SK-N-SH (cell line): ENCODE results near the gene PPEF1. TPM values are rescaled to one million over a fixed set of nuclear protein-coding genes. Genes with fewer than 3 reads are reported as not detected.

ENCODE experiments used
- CTCF ChIA-PET: fragments of 300-600, 350-600 bp; formaldehyde crosslinking; extraction: SDS; loops from one replicate; lab custom pipeline; 2021; lab: Yijun Ruan, JAX
- POLR2A ChIA-PET: fragments of 350-600 bp; sonication (Branson Sonifier 250); formaldehyde crosslinking; extraction: SDS; loops from one replicate; lab custom pipeline; 2020; ENCODE audit warnings: antibody characterized with exemption, inconsistent platforms; lab: Yijun Ruan, JAX
- DNase-seq: peaks from one replicate; pipeline ENCODE4 v3.0.0; 2012
- H2AFZ ChIP-seq: fragments of 200-600 bp; sonication (generic); 2 replicates; pipeline ENCODE4 v1.8.1; 2016; ENCODE audit warnings: antibody characterized with exemption, mild to moderate bottlenecking, low read depth
- H3F3A ChIP-seq: fragments of 200-600 bp; sonication (generic); replicated peaks from 2 replicates; pipeline ENCODE3; 2016; ENCODE audit warnings: antibody characterized with exemption, mild to moderate bottlenecking; ENCODE audit not compliant: insufficient read depth
- H3K27ac ChIP-seq, 2 experiments: fragments of 200-500 bp in 1 of 2; fragments of 200-600 bp in 1 of 2; sonication (Bioruptor generic) in 1 of 2; sonication (generic), shearing (Covaris generic) in 1 of 2; 2 replicates each; pipeline versions ENCODE4 v1.5.1 to v1.6.1; 2014 to 2016; ENCODE audit warnings: low read depth in 2 of 2, inconsistent platforms in 1 of 2, low read length in 1 of 2, mild to moderate bottlenecking in 1 of 2, mixed read lengths in 1 of 2
- H3K27me3 ChIP-seq: fragments of 200-600 bp; sonication (generic), shearing (Covaris generic); 2 replicates; pipeline ENCODE4 v1.6.1; 2016; ENCODE audit warnings: mixed run types; ENCODE audit not compliant: insufficient read depth
- H3K36me3 ChIP-seq, 2 experiments: fragments of 200-500 bp in 1 of 2; fragments of 200-600 bp in 1 of 2; sonication (Bioruptor generic) in 1 of 2; sonication (generic) in 1 of 2; replicated peaks in 1 of 2; 2 replicates each; pipeline versions ENCODE3 to v1.5.1; 2014 to 2016; ENCODE audit warnings: low read length in 1 of 2, mild to moderate bottlenecking in 1 of 2; ENCODE audit not compliant: insufficient read depth in 2 of 2, control insufficient read depth in 1 of 2
- H3K4me1 ChIP-seq, 2 experiments: fragments of 200-500 bp in 1 of 2; fragments of 200-600 bp in 1 of 2; sonication (Bioruptor generic) in 1 of 2; sonication (generic), shearing (Covaris generic) in 1 of 2; 2 replicates each; pipeline versions ENCODE4 v1.5.1 to v1.6.1; 2014 to 2016; ENCODE audit warnings: low read depth in 1 of 2, low read length in 1 of 2, mixed run types in 1 of 2; ENCODE audit not compliant: insufficient read depth in 2 of 2, control insufficient read depth in 1 of 2
- H3K4me2 ChIP-seq: fragments of 200-600 bp; sonication (generic), shearing (Covaris generic); 2 replicates; pipeline ENCODE4 v1.6.1; 2017; ENCODE audit warnings: mixed run types
- H3K4me3 ChIP-seq, 2 experiments: fragments of 200-500 bp in 1 of 2; fragments of 200-600 bp in 1 of 2; sonication (Bioruptor generic) in 1 of 2; sonication (generic), shearing (Covaris generic) in 1 of 2; 2 replicates each; pipeline versions ENCODE4 v1.5.1 to v1.8.1; 2014 to 2016; ENCODE audit warnings: low read depth in 2 of 2, inconsistent platforms in 1 of 2, low read length in 1 of 2, mild to moderate bottlenecking in 1 of 2, mixed read lengths in 1 of 2, moderate library complexity in 1 of 2
- H3K79me2 ChIP-seq: fragments of 200-600 bp; sonication (generic); 2 replicates; pipeline ENCODE4 v1.8.1; 2017; ENCODE audit warnings: mild to moderate bottlenecking; ENCODE audit not compliant: insufficient read depth
- H3K9ac ChIP-seq: fragments of 200-600 bp; sonication (generic); 2 replicates; pipeline ENCODE4 v1.6.1; 2017; ENCODE audit warnings: mixed run types
- H3K9me2 ChIP-seq: fragments of 200-600 bp; sonication (generic); 2 replicates; pipeline ENCODE4 v1.6.1; 2017; ENCODE audit warnings: mixed run types
- H3K9me3 ChIP-seq: fragments of 200-600 bp; sonication (generic); 2 replicates; pipeline ENCODE4 v1.6.1; 2017; ENCODE audit warnings: mixed run types, mild to moderate bottlenecking, moderate library complexity
- H4K20me1 ChIP-seq: fragments of 200-600 bp; sonication (generic); 2 replicates; pipeline ENCODE4 v1.6.1; 2017; ENCODE audit warnings: mild to moderate bottlenecking, mixed run types; ENCODE audit not compliant: insufficient read depth
- ELF1 ChIP-seq: IDR thresholded peaks from 2 replicates; pipeline ENCODE4 v1.4.0; 2012
- EZH2phosphoT487 ChIP-seq: fragments of 200-600 bp; sonication (generic); IDR thresholded peaks from 2 replicates; pipeline ENCODE4 v1.6.1; 2017; ENCODE audit warnings: low read depth, mixed run types, mild to moderate bottlenecking, antibody characterized with exemption, moderate library complexity, borderline replicate concordance
- FOXM1 ChIP-seq: IDR thresholded peaks from 2 replicates; pipeline ENCODE4 v1.4.0; 2012; ENCODE audit warnings: low read depth, mild to moderate bottlenecking
- GABPA ChIP-seq: IDR thresholded peaks from 2 replicates; pipeline ENCODE4 v1.4.0; 2012; ENCODE audit warnings: low read depth, mild to moderate bottlenecking
- JUND ChIP-seq: IDR thresholded peaks from 2 replicates; pipeline ENCODE4 v1.4.0; 2012
- MXI1 ChIP-seq: IDR thresholded peaks from 2 replicates; pipeline ENCODE4 v1.6.1; 2012; ENCODE audit warnings: mild to moderate bottlenecking, low read depth, low read length, improper control_type of control experiment
- NFIC ChIP-seq: IDR thresholded peaks from 2 replicates; pipeline ENCODE4 v1.4.0; 2012; ENCODE audit warnings: borderline replicate concordance
- NRF1 ChIP-seq: IDR thresholded peaks from 2 replicates; pipeline ENCODE4 v1.6.1; 2012; ENCODE audit warnings: low read depth, mild to moderate bottlenecking, low read length
- POLR2AphosphoS5 ChIP-seq: IDR thresholded peaks from 2 replicates; pipeline ENCODE4 v1.6.1; 2012; ENCODE audit warnings: low read depth, low read length
- RAD21 ChIP-seq: IDR thresholded peaks from 2 replicates; pipeline ENCODE4 v1.6.1; 2012; ENCODE audit warnings: mild to moderate bottlenecking, low read length
- RXRA ChIP-seq: IDR thresholded peaks from 2 replicates; pipeline ENCODE4 v1.4.0; 2012; ENCODE audit warnings: low read depth, mild to moderate bottlenecking, borderline replicate concordance
- WGBS: methylation state at CpG from one replicate; pipeline ENCODE4 v1.1.6; 2017; ENCODE audit warnings: low lambda C conversion rate; 5-methylcytosine and 5-hydroxymethylcytosine counted together
- polyA plus RNA-seq, 3 experiments: library from polyadenylated mRNA; depleted of rRNA; stranded (reverse); fragments of >200 nt; gene quantifications; 2 replicates each; pipeline ENCODE4 v1.2.3, GENCODE V29; 2012
- TF ChIP-seq, protein P1 (sequence below): IDR thresholded peaks from 2 replicates; pipeline ENCODE4 v1.4.0; 2012; ENCODE audit warnings: low read depth, borderline replicate concordance
- TF ChIP-seq, protein P2 (sequence below): fragments of 150-350 bp; IDR thresholded peaks from 2 replicates; pipeline ENCODE4 v1.6.1; 2017; ENCODE audit warnings: antibody characterized with exemption, low read length, low read depth, borderline replicate concordance
- TF ChIP-seq, protein P3 (sequence below): fragments of 200-600 bp; sonication (generic); IDR thresholded peaks from 2 replicates; pipeline ENCODE4 v1.6.1; 2017; ENCODE audit warnings: antibody characterized with exemption, mild to moderate bottlenecking, moderate library complexity
- TF ChIP-seq, protein P4 (sequence below): IDR thresholded peaks from 2 replicates; pipeline ENCODE4; 2012
- TF ChIP-seq, protein P5 (sequence below): IDR thresholded peaks from 2 replicates; pipeline ENCODE4 v1.6.1; 2012; ENCODE audit warnings: mild to moderate bottlenecking, low read depth, low read length, moderate library complexity

Gene PPEF1
- polyA plus RNA-seq, 1 of the 3 experiments (the other 2 are of a cell fraction), result 0.16 TPM

DNA sequence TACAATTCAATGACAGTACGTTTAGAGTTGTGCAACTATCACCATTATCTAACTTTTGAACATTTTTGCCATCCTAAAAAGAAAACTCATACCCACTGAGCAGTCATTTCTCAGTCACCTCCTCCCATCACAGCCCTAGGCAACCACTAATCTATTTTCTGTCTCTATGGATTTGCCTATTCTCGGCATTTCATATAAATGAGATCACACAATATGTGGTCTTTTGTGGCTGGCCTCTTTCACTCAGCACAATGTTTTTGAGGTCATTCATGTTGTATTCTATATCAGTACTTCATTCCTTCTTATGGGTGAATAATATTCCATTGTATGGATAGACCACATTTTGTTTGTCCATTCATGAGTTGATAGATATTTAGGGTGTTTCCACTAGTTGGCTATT is 103.0 kb downstream of the PPEF1 start:
- Histone ChIP-seq H3K9me3 (no peaks in the 10 kb centered on the region), H3K36me3 (no peaks in the 10 kb centered on the region), H3K9ac (no peak overlapping the region), H2AFZ (no peak overlapping the region), H3K27me3 (no peaks in the 10 kb centered on the region), H3K27ac (no peak overlapping the region), H3K79me2 (no peaks in the 10 kb centered on the region), H3K4me2 (no peak overlapping the region), H4K20me1 (no peaks in the 10 kb centered on the region), H3F3A (no peaks in the 10 kb centered on the region), H3K4me1 (no peaks in the 10 kb centered on the region), H3K9me2 (no peaks in the 10 kb centered on the region), H3K4me3 (no peak overlapping the region)
- POLR2A ChIA-PET, result no interaction called here
- WGBS, result 39% methylated on average over 2 of the region's 2 CpGs
- CTCF ChIA-PET, result interaction anchor here (0.7 kb wide), 1 partner anchor 13 kb away, joined by 4 read pairs; no protein-coding TSS in a partner anchor
- TF ChIP-seq JUND (no peak), MXI1 (no peak)
- TF ChIP-seq, protein P1, sequence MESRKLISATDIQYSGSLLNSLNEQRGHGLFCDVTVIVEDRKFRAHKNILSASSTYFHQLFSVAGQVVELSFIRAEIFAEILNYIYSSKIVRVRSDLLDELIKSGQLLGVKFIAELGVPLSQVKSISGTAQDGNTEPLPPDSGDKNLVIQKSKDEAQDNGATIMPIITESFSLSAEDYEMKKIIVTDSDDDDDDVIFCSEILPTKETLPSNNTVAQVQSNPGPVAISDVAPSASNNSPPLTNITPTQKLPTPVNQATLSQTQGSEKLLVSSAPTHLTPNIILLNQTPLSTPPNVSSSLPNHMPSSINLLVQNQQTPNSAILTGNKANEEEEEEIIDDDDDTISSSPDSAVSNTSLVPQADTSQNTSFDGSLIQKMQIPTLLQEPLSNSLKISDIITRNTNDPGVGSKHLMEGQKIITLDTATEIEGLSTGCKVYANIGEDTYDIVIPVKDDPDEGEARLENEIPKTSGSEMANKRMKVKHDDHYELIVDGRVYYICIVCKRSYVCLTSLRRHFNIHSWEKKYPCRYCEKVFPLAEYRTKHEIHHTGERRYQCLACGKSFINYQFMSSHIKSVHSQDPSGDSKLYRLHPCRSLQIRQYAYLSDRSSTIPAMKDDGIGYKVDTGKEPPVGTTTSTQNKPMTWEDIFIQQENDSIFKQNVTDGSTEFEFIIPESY, result no peak
- TF ChIP-seq, protein P2, sequence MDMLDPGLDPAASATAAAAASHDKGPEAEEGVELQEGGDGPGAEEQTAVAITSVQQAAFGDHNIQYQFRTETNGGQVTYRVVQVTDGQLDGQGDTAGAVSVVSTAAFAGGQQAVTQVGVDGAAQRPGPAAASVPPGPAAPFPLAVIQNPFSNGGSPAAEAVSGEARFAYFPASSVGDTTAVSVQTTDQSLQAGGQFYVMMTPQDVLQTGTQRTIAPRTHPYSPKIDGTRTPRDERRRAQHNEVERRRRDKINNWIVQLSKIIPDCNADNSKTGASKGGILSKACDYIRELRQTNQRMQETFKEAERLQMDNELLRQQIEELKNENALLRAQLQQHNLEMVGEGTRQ, result no peak
- TF ChIP-seq, protein P3, sequence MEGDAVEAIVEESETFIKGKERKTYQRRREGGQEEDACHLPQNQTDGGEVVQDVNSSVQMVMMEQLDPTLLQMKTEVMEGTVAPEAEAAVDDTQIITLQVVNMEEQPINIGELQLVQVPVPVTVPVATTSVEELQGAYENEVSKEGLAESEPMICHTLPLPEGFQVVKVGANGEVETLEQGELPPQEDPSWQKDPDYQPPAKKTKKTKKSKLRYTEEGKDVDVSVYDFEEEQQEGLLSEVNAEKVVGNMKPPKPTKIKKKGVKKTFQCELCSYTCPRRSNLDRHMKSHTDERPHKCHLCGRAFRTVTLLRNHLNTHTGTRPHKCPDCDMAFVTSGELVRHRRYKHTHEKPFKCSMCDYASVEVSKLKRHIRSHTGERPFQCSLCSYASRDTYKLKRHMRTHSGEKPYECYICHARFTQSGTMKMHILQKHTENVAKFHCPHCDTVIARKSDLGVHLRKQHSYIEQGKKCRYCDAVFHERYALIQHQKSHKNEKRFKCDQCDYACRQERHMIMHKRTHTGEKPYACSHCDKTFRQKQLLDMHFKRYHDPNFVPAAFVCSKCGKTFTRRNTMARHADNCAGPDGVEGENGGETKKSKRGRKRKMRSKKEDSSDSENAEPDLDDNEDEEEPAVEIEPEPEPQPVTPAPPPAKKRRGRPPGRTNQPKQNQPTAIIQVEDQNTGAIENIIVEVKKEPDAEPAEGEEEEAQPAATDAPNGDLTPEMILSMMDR, result no peak
- no peak for DNase-seq

DNA sequence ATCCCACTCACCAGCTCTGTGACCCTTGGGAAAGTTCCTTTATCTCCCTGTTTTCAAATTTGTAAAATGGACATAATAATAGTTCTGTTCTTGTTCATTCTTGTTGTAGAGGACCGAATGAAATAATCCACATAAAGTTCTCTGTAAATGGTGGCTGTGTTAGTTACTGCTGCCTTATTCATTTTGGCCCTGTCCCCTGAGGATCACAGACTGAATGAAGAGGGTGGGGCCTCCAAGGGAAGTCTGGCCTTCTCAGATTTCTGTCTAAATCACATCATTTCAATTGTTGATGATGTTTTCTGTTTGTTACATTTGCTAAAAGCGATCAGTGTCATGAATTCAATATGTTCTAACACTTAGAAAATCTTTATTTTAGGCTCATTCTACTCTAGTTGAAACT is 117.9 kb downstream of the PPEF1 start:
- no peaks in the 10 kb centered on the region for H3K79me2 ChIP-seq
- DNase-seq, result no peak
- CTCF ChIA-PET, result no interaction called here
- no peaks in the 10 kb centered on the region for H3F3A ChIP-seq
- no peaks in the 10 kb centered on the region for H3K27me3 ChIP-seq
- H2AFZ ChIP-seq, result no peak overlapping the region
- H3K9ac ChIP-seq, result no peak overlapping the region
- 55% methylated on average over 2 of the region's 2 CpGs for WGBS
- POLR2A ChIA-PET, result no interaction called here
- no peaks in the 10 kb centered on the region for H4K20me1 ChIP-seq
- no peak overlapping the region for H3K27ac ChIP-seq
- no peaks in the 10 kb centered on the region for H3K9me2 ChIP-seq
- no peak overlapping the region for H3K4me2 ChIP-seq
- H3K4me1 ChIP-seq, result no peaks in the 10 kb centered on the region
- H3K4me3 ChIP-seq, result no peak overlapping the region
- no peaks in the 10 kb centered on the region for H3K9me3 ChIP-seq
- peaks cover 0 to 3% of the 10 kb centered on the region in 2 experiments for H3K36me3 ChIP-seq
- TF ChIP-seq, protein P4, sequence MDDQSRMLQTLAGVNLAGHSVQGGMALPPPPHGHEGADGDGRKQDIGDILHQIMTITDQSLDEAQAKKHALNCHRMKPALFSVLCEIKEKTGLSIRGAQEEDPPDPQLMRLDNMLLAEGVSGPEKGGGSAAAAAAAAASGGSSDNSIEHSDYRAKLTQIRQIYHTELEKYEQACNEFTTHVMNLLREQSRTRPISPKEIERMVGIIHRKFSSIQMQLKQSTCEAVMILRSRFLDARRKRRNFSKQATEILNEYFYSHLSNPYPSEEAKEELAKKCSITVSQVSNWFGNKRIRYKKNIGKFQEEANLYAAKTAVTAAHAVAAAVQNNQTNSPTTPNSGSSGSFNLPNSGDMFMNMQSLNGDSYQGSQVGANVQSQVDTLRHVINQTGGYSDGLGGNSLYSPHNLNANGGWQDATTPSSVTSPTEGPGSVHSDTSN, result no peak
- TF ChIP-seq, protein P3, result no peak
- TF ChIP-seq NRF1 (no peak), EZH2phosphoT487 (no peak), RAD21 (no peak), GABPA (no peak), RXRA (no peak), FOXM1 (no peak), POLR2AphosphoS5 (no peak), ELF1 (no peak), NFIC (no peak)
- TF ChIP-seq, protein P5, sequence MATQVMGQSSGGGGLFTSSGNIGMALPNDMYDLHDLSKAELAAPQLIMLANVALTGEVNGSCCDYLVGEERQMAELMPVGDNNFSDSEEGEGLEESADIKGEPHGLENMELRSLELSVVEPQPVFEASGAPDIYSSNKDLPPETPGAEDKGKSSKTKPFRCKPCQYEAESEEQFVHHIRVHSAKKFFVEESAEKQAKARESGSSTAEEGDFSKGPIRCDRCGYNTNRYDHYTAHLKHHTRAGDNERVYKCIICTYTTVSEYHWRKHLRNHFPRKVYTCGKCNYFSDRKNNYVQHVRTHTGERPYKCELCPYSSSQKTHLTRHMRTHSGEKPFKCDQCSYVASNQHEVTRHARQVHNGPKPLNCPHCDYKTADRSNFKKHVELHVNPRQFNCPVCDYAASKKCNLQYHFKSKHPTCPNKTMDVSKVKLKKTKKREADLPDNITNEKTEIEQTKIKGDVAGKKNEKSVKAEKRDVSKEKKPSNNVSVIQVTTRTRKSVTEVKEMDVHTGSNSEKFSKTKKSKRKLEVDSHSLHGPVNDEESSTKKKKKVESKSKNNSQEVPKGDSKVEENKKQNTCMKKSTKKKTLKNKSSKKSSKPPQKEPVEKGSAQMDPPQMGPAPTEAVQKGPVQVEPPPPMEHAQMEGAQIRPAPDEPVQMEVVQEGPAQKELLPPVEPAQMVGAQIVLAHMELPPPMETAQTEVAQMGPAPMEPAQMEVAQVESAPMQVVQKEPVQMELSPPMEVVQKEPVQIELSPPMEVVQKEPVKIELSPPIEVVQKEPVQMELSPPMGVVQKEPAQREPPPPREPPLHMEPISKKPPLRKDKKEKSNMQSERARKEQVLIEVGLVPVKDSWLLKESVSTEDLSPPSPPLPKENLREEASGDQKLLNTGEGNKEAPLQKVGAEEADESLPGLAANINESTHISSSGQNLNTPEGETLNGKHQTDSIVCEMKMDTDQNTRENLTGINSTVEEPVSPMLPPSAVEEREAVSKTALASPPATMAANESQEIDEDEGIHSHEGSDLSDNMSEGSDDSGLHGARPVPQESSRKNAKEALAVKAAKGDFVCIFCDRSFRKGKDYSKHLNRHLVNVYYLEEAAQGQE, result no peak
